Measurements from ENCODE around the gene SLC35B2.

Gene SLC35B2

GRCh38 chr6:44271914-44272313 lies 14.6 kb upstream of the SLC35B2 start:
- TF ChIP-seq, protein P1, sequence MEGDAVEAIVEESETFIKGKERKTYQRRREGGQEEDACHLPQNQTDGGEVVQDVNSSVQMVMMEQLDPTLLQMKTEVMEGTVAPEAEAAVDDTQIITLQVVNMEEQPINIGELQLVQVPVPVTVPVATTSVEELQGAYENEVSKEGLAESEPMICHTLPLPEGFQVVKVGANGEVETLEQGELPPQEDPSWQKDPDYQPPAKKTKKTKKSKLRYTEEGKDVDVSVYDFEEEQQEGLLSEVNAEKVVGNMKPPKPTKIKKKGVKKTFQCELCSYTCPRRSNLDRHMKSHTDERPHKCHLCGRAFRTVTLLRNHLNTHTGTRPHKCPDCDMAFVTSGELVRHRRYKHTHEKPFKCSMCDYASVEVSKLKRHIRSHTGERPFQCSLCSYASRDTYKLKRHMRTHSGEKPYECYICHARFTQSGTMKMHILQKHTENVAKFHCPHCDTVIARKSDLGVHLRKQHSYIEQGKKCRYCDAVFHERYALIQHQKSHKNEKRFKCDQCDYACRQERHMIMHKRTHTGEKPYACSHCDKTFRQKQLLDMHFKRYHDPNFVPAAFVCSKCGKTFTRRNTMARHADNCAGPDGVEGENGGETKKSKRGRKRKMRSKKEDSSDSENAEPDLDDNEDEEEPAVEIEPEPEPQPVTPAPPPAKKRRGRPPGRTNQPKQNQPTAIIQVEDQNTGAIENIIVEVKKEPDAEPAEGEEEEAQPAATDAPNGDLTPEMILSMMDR (IDR thresholded peaks at IDR 0.05; ENCODE audit: unreplicated experiment in 3 of 3), result no peak
- Mint-ChIP-seq H3K27ac (no peak overlapping the region), H3K4me3 (peak overlapping the region; percentile 81 to 82 (median 82)), H3K9me3 (no peaks in the 10 kb centered on the region), H3K36me3 (ENCODE audit: low read depth) (no peaks in the 10 kb centered on the region), H3K4me1 (peaks cover 4% of the 10 kb centered on the region), H3K27me3 (ENCODE audit: low read depth) (peaks cover 57% of the 10 kb centered on the region)

DNA sequence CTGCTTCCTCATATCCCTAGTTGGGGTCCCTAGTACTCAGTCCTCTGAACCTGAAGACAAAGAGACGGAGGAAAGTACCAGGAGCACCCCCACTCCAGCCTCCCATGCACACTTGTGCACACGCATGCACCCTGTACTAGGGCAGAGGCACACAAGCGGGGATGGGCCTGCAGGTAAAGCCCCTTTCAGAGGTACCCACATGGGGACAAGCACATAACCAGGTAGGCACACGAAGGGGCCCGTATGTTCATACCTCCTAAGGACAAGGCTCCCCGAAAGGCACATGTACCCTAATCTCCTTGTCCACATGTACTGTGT lies 14.0 kb upstream of the SLC35B2 start:
- TF ChIP-seq, protein P1 (IDR thresholded peaks at IDR 0.05; ENCODE audit: unreplicated experiment in 3 of 3), result no peak
- Mint-ChIP-seq H3K4me3 (peak overlapping the region; percentile 81 to 82 (median 82)), H3K4me1 (peaks cover 4% of the 10 kb centered on the region), H3K27me3 (ENCODE audit: low read depth) (peaks cover 57% of the 10 kb centered on the region), H3K36me3 (ENCODE audit: low read depth) (no peaks in the 10 kb centered on the region), H3K27ac (no peak overlapping the region), H3K9me3 (no peaks in the 10 kb centered on the region)

DNA sequence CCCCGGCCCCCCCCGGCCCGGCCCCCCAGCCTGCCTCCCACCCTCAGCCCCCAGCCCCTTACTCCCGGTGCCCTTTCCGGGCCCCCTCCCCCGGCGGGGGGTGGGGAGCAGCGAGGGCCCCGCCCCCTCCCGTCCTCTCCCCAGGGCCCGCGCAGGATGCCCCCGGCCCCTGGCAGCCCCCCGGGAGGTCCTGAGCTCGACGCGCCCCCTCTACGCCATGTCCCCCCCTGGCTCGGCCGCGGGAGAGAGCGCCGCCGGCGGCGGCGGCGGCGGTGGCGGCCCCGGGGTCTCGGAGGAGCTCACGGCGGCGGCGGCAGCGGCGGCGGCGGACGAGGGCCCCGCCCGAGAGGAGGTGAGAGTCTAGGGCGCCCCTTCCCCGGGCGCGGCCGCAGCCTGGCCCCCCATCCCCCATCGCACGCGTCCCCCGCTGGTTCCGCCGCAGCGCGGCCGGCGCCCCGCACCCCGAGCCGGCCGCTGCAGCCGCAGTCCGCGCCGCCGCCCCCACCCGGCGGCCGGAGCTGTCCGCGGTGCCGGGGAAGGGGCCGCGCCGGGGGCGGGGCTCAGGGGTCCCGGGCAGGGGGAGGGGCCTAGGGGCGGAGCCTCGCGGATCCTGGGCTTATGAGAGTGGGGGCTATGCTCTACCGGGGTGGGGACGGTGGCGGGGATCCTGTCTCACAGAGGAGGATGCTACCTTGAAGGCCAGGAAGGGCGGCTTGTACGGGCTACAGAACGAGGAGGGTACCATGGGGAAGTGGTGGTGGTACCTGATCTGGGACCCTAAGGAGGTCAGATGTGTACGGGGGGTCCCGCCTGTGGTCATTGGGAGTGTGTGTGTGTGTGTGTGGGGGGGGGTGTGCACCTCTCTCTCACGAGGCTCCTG lies 13.4 kb upstream of the SLC35B2 start:
- H3K9me3 Mint-ChIP-seq, result no peaks in the 10 kb centered on the region
- H3K27ac Mint-ChIP-seq, result no peak overlapping the region
- H3K4me1 Mint-ChIP-seq, result peaks cover 4% of the 10 kb centered on the region
- peak overlapping the region; percentile 81 to 82 (median 82) for H3K4me3 Mint-ChIP-seq
- H3K36me3 Mint-ChIP-seq (ENCODE audit: low read depth), result no peaks in the 10 kb centered on the region
- H3K27me3 Mint-ChIP-seq (ENCODE audit: low read depth), result peaks cover 57% of the 10 kb centered on the region
- TF ChIP-seq, protein P1 (IDR thresholded peaks at IDR 0.05; ENCODE audit: unreplicated experiment in 3 of 3), result no peak

- Mint-ChIP-seq H3K4me3 (peak within 1 kb of the TSS; percentile 81 to 86 (median 82)), H3K27me3 (ENCODE audit: low read depth) (peaks cover 57% of the 10 kb centered on the region), H3K4me1 (peaks cover 6% of the 10 kb centered on the region), H3K9me3 (no peaks in the 10 kb centered on the region), H3K27ac (no peak within 1 kb of the TSS), H3K36me3 (ENCODE audit: low read depth) (no peaks in the 10 kb centered on the region)
- TF ChIP-seq, protein P1 (IDR thresholded peaks at IDR 0.05; ENCODE audit: unreplicated experiment in 3 of 3), result no peak
Observed at GRCh38 chr6:44269921-44270525, 12.7 kb upstream of the SLC35B2 start, which contains the start of gene TMEM151B. TSS of gene TMEM151B (plus strand) at chr6:44270450. CDS start at chr6:44270743, 293 bp downstream.

GRCh38 chr6:44269178-44269920 lies 12.0 kb upstream of the SLC35B2 start:
- H3K4me1 Mint-ChIP-seq, result peaks cover 13% of the 10 kb centered on the region
- H3K36me3 Mint-ChIP-seq (ENCODE audit: low read depth), result no peaks in the 10 kb centered on the region
- no peak overlapping the region for H3K27ac Mint-ChIP-seq
- peaks cover 54% of the 10 kb centered on the region for H3K27me3 Mint-ChIP-seq (ENCODE audit: low read depth)
- TF ChIP-seq, protein P1 (IDR thresholded peaks at IDR 0.05; ENCODE audit: unreplicated experiment in 3 of 3), result no peak
- no peaks in the 10 kb centered on the region for H3K9me3 Mint-ChIP-seq
- H3K4me3 Mint-ChIP-seq, result peak overlapping the region; percentile 75 to 86 (median 80)

Measured in nephron (organoid).